KOPT-K1 (cell line): Measurements from ENCODE around the gene ACLY.

Experiments used
- H3K27ac ChIP-seq: fragments of 200-600 bp; sonication (generic); 2 replicates; pipeline ENCODE4 v1.5.1; 2016; ENCODE audit warnings: antibody characterized with exemption, mild to moderate bottlenecking, low read depth, low read length; ENCODE audit not compliant: poor library complexity, severe bottlenecking
- H3K36me3 ChIP-seq: fragments of 200-600 bp; sonication (generic); 2 replicates; pipeline ENCODE4 v1.5.1; 2017; ENCODE audit warnings: antibody characterized with exemption, mild to moderate bottlenecking, low read length, moderate library complexity; ENCODE audit not compliant: insufficient read depth
- H3K9me3 ChIP-seq: fragments of 200-600 bp; sonication (generic); 2 replicates; pipeline ENCODE4 v1.5.1; 2017; ENCODE audit warnings: antibody characterized with exemption, low read length, mild to moderate bottlenecking; ENCODE audit not compliant: insufficient read depth, poor library complexity, severe bottlenecking

Gene ACLY

DNA sequence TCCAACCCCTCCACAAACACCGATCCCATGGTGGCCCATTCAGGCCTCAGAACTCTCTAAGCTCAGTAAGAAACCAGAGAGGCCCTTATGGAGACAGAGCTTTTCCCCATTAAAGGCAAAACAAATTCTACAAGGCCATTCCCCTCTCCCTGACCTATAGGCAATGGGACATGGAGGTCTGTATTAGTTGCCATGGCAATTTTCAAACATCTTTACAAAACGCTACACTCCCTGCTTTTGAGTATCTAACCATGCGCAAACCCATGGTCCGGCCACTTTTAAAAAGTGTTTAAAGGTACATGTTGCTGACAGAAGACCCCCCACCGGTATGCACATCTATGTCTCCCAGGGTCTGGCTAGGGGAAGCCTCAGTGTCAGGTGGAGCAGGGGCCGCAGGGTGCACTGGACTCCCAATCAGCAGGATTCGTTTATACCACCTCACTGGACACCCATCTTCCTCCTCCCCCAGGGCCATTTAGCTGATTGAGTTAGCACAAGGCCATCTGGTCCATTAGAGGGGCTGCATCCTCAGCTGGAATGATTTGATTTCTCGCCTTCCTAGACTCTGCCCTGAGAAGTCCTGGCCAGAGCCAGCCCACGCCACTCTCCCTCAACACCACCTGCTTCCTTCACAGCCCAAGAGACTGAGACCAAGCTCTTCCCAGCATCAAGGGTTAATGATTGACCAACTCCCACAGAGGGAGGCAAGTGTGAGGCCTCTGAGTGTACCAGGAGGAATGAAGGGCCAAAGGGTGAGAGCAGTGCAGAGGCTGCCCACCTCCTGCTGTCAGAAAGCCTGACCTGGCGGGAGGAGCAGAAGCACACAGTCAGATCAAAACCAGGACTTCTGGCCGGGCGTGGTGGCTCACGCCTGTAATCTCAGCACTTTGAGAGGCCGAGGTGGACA, 10.9 kb downstream of the ACLY start:
- peaks cover 100% of the 10 kb centered on the region for H3K36me3 ChIP-seq
- H3K9me3 ChIP-seq, result no peaks in the 10 kb centered on the region
- H3K27ac ChIP-seq, result no peak overlapping the region

DNA sequence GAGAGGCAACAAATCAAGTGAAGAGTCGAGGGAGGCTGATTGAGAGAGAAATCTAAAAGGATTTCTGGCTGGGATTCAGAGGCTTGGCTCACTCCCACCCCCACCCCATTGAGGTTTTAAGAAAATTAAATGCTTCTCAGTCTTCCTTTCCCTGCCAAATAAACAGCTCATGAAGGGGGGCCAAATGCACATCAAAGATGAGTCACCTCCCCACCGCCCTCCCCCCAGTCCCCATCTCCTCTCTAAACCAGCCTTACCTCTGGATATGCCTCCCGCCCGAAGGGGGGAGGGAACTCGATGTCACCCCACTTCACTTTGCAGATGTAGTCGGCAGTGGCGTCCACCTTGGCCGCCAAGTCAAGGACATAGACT, 11.6 kb downstream of the ACLY start:
- no peak overlapping the region for H3K27ac ChIP-seq
- H3K36me3 ChIP-seq, result peaks cover 100% of the 10 kb centered on the region
- no peaks in the 10 kb centered on the region for H3K9me3 ChIP-seq

GRCh38 chr17:41906465-41907184, 12.1 kb downstream of the ACLY start:
- H3K9me3 ChIP-seq, result no peaks in the 10 kb centered on the region
- peaks cover 100% of the 10 kb centered on the region for H3K36me3 ChIP-seq
- H3K27ac ChIP-seq, result no peak overlapping the region

- peaks cover 100% of the 10 kb centered on the region for H3K36me3 ChIP-seq
Observed at GRCh38 chr17:41905172-41905571, 13.6 kb downstream of the ACLY start.

DNA sequence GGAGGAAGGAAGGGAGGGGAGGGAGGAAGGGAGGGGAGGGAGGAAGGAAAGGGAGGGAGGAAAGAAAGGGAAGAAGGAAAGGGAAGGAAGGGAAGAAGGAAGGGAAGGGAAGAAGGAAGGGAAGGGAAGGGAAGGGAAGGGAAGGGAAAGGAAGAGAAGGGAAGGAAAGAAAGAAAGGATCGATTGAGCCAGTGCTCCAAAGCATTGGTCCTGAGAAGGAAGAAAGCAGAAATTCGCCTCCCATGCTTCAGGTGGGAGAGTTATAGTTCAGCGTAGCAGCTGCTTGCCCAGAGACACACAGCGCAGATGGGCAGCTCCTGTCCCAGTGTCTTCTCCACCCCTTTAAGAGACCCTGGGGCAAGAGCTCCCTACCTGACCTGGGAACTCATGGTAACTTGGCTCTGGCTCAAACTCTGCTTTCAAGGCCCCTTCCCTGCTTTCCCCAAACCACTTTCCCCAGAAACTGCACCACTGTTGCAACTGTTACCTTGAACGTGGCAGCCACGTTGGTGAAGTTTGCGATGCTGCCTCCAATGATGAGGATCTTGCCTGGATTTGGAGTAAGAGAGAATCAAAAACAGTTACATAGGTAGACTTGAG, 14.4 kb downstream of the ACLY start:
- peaks cover 99% of the 10 kb centered on the region for H3K36me3 ChIP-seq
- H3K9me3 ChIP-seq, result no peaks in the 10 kb centered on the region
- H3K27ac ChIP-seq, result no peak overlapping the region

More at GRCh38 chr17:41905172-41905571, 13.6 kb downstream of the ACLY start:
- Histone ChIP-seq H3K9me3 (no peaks in the 10 kb centered on the region), H3K27ac (no peak overlapping the region)

DNA sequence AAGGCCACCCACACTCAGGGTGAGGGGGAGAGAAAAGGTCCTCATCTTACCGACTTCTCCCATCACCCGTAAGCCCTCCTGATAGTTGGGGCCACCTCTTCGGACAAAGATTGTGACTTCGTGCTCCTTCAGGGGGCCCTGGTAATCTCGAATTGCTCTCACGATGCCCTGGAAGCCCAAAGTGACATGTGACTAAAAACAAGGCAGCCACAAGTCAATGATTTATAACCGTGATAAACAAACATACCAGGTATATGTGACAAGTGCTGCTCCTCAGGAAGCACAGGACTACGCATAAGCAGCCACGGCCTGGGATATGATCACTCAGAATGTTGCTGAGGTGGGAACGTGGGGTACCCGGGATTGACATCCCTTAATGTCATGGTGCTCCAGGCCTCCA, 17.1 kb downstream of the ACLY start:
- Histone ChIP-seq H3K9me3 (no peaks in the 10 kb centered on the region), H3K36me3 (peaks cover 99% of the 10 kb centered on the region), H3K27ac (no peak overlapping the region)

- H3K9me3 ChIP-seq, result no peaks in the 10 kb centered on the region
- no peak overlapping the region for H3K27ac ChIP-seq
- H3K36me3 ChIP-seq, result peaks cover 99% of the 10 kb centered on the region
Observed at GRCh38 chr17:41896726-41897125, 22.0 kb downstream of the ACLY start.

GRCh38 chr17:41895617-41896016, 23.1 kb downstream of the ACLY start:
- H3K9me3 ChIP-seq, result no peaks in the 10 kb centered on the region
- H3K36me3 ChIP-seq, result peaks cover 99% of the 10 kb centered on the region
- no peak overlapping the region for H3K27ac ChIP-seq

DNA sequence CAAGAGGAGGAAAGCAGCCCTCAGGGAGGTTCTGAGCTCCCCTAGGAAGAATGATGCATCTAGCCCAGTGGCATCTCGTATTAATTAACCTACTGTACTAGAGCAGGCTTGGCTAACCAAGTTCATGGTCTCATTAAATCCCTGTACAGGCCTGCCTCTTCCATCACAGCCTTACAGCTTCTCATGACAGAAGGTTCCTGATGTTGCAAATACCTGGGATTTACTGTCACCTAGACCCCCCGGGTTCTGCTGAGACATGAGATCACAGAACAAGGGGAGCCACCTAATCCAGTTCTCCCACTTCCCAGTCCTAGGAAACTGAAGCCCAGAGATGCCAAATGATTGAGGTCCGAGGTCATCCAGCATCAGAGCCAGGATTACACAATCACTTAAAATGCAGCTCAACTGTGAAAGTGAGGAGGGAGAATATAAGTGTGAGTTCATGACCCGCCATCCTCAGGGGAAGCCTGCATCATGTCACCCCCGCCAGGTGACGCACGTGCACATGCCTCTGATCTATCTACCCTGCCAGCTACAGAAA, 23.9 kb downstream of the ACLY start:
- Histone ChIP-seq H3K27ac (no peak overlapping the region), H3K9me3 (no peaks in the 10 kb centered on the region), H3K36me3 (peaks cover 97% of the 10 kb centered on the region)

GRCh38 chr17:41893384-41893783, 25.4 kb downstream of the ACLY start:
- peaks cover 97% of the 10 kb centered on the region for H3K36me3 ChIP-seq
- no peaks in the 10 kb centered on the region for H3K9me3 ChIP-seq

GRCh38 chr17:41892021-41892376, 26.8 kb downstream of the ACLY start:
- Histone ChIP-seq H3K9me3 (no peaks in the 10 kb centered on the region), H3K36me3 (peaks cover 97% of the 10 kb centered on the region), H3K27ac (no peak overlapping the region)

More at GRCh38 chr17:41893384-41893783, 25.4 kb downstream of the ACLY start:
- H3K27ac ChIP-seq, result no peak overlapping the region

DNA sequence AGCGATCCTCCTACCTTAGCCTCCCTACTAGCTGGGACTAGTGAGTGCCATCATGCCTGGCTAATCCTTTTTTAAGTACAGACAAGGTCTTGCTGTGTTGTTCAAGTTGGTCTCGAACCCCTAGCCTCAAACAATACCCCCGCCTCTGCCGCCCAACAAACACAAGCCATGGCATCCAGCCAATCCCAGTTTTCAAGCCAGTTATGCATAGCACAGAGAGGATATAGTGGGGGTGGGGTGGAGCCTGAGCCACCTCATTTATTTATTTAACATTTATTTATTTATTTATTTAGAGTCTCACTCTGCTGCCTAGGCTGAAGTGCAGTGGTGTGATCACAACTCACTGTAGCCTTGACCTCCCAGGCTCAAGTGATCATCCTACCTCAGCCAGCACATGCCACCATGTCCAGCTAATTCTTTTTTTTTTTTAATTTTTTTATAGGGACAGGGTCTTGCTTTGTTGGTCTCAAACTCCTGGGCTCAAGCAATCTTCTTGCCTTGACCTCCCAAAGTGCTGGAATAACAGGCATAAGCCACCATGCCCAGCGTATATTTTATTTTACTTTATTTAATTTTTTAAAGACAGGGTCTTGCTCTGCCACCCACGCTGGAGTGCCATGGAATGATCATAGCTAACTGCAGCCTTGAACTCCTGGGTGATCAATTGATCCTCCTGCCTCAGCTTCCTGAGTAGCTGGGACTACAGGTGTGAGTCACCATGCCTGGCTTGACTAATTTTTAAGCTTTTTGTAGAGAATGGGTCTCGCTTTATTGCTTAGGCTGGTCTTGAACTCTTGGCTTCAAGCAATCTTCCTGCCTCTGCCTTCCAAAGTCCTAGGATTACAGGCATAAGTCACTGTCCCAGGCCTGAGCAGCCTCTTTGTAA, 27.4 kb downstream of the ACLY start:
- no peak overlapping the region for H3K27ac ChIP-seq
- H3K36me3 ChIP-seq, result peaks cover 97% of the 10 kb centered on the region
- H3K9me3 ChIP-seq, result no peaks in the 10 kb centered on the region

- no peak overlapping the region for H3K27ac ChIP-seq
- no peaks in the 10 kb centered on the region for H3K9me3 ChIP-seq
- H3K36me3 ChIP-seq, result peaks cover 97% of the 10 kb centered on the region
Observed at GRCh38 chr17:41888332-41888965, 30.3 kb downstream of the ACLY start.

GRCh38 chr17:41885733-41886132, 33.0 kb downstream of the ACLY start:
- no peak overlapping the region for H3K27ac ChIP-seq
- no peaks in the 10 kb centered on the region for H3K9me3 ChIP-seq
- peaks cover 97% of the 10 kb centered on the region for H3K36me3 ChIP-seq
